ENCODE measurements around the gene CCDC27.

Gene CCDC27

DNA sequence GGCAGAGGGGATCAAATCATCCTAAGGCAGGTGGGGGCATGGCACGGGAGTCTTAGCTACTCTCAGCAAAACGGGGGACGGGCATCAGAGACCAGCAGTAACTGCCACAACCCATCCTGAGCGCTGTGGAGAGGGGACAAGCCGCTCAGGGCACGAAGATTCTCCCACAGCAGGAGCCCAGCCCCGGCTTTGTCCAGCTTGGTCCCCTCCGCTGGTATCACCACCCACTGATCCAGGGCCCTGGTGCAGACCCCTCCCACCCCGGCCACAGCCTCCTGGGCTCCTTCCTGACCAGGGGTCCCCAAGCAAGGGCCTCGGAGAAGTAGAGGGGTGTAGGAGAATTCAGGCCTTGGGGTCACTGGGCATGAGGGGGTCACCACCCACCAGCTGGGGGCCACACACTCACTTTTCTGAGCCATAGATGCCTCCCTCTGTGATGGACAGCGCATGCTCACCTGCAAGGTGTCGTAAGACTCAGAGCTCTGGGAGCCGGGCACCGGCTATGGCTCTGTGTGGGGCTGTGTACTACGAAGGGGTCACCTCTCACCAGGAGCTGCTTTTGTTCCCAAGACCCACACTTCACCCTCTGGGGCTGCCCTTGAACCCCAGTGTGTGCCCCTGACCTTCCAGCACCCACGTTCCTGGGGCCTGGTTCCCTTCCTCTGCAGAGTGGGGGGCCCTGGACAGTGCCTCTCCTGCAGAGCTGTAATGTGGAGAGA is 18.0 kb downstream of the CCDC27 start:
- no peak for ATAC-seq
- no peak for TF ChIP-seq ZNF70 (CRISPR knock-in tag; IDR thresholded peaks at IDR 0.05)

GRCh38 chr1:3771108-3772026 is 19.1 kb downstream of the CCDC27 start:
- TF ChIP-seq OSR1 (CRISPR knock-in tag; IDR thresholded peaks at IDR 0.05), result no peak
- TF ChIP-seq BACH2 (CRISPR knock-in tag; IDR thresholded peaks at IDR 0.05; ENCODE audit: borderline replicate concordance), result no peak
- no peak for TF ChIP-seq TOX (CRISPR knock-in tag; IDR thresholded peaks at IDR 0.05; ENCODE audit: borderline replicate concordance)
- no peak for TF ChIP-seq GLIS3 (CRISPR knock-in tag; IDR thresholded peaks at IDR 0.05)
- TF ChIP-seq PPARA (CRISPR knock-in tag; IDR thresholded peaks at IDR 0.05; ENCODE audit: borderline replicate concordance), result no peak
- TF ChIP-seq, protein P1, sequence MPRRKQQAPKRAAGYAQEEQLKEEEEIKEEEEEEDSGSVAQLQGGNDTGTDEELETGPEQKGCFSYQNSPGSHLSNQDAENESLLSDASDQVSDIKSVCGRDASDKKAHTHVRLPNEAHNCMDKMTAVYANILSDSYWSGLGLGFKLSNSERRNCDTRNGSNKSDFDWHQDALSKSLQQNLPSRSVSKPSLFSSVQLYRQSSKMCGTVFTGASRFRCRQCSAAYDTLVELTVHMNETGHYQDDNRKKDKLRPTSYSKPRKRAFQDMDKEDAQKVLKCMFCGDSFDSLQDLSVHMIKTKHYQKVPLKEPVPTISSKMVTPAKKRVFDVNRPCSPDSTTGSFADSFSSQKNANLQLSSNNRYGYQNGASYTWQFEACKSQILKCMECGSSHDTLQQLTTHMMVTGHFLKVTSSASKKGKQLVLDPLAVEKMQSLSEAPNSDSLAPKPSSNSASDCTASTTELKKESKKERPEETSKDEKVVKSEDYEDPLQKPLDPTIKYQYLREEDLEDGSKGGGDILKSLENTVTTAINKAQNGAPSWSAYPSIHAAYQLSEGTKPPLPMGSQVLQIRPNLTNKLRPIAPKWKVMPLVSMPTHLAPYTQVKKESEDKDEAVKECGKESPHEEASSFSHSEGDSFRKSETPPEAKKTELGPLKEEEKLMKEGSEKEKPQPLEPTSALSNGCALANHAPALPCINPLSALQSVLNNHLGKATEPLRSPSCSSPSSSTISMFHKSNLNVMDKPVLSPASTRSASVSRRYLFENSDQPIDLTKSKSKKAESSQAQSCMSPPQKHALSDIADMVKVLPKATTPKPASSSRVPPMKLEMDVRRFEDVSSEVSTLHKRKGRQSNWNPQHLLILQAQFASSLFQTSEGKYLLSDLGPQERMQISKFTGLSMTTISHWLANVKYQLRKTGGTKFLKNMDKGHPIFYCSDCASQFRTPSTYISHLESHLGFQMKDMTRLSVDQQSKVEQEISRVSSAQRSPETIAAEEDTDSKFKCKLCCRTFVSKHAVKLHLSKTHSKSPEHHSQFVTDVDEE (CRISPR knock-in tag; IDR thresholded peaks at IDR 0.05), result no peak
- no peak for TF ChIP-seq CSDC2 (CRISPR knock-in tag; IDR thresholded peaks at IDR 0.05)
- TF ChIP-seq, protein P2, sequence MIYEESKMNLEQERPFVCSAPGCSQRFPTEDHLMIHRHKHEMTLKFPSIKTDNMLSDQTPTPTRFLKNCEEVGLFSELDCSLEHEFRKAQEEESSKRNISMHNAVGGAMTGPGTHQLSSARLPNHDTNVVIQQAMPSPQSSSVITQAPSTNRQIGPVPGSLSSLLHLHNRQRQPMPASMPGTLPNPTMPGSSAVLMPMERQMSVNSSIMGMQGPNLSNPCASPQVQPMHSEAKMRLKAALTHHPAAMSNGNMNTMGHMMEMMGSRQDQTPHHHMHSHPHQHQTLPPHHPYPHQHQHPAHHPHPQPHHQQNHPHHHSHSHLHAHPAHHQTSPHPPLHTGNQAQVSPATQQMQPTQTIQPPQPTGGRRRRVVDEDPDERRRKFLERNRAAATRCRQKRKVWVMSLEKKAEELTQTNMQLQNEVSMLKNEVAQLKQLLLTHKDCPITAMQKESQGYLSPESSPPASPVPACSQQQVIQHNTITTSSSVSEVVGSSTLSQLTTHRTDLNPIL (CRISPR knock-in tag; IDR thresholded peaks at IDR 0.05; ENCODE audit: low read depth), result no peak
- no peak for TF ChIP-seq SNAI2 (CRISPR knock-in tag; IDR thresholded peaks at IDR 0.05)
- TF ChIP-seq ZFP30 (CRISPR knock-in tag; IDR thresholded peaks at IDR 0.05), result no peak
- TF ChIP-seq TCF4 (CRISPR knock-in tag; IDR thresholded peaks at IDR 0.05; ENCODE audit: borderline replicate concordance), result no peak
- no peak for ATAC-seq

- peak; percentile 76 for ATAC-seq
- no peak for TF ChIP-seq ZC3H10 (CRISPR knock-in tag; IDR thresholded peaks at IDR 0.05)
- no peak for TF ChIP-seq ZNF565 (CRISPR knock-in tag; conservative IDR thresholded peaks at IDR 0.05; ENCODE audit: low read depth)
- no peak for TF ChIP-seq BACH2 (CRISPR knock-in tag; IDR thresholded peaks at IDR 0.05; ENCODE audit: borderline replicate concordance)
- no peak for TF ChIP-seq TOX (CRISPR knock-in tag; IDR thresholded peaks at IDR 0.05; ENCODE audit: borderline replicate concordance)
- TF ChIP-seq GLIS3 (CRISPR knock-in tag; IDR thresholded peaks at IDR 0.05), result no peak
- no peak for TF ChIP-seq ZFP3 (CRISPR knock-in tag; IDR thresholded peaks at IDR 0.05)
- TF ChIP-seq CSDC2 (CRISPR knock-in tag; IDR thresholded peaks at IDR 0.05), result no peak
- no peak for TF ChIP-seq POU6F1 (CRISPR knock-in tag; IDR thresholded peaks at IDR 0.05; ENCODE audit: borderline replicate concordance, low read depth)
- TF ChIP-seq ZNF70 (CRISPR knock-in tag; IDR thresholded peaks at IDR 0.05), result no peak
- TF ChIP-seq, protein P2 (CRISPR knock-in tag; IDR thresholded peaks at IDR 0.05; ENCODE audit: low read depth), result no peak
- no peak for TF ChIP-seq TCF4 (CRISPR knock-in tag; IDR thresholded peaks at IDR 0.05; ENCODE audit: borderline replicate concordance)
- no peak for TF ChIP-seq ARNTL (CRISPR knock-in tag; IDR thresholded peaks at IDR 0.05; ENCODE audit: borderline replicate concordance, low read depth)
- TF ChIP-seq, protein P3, sequence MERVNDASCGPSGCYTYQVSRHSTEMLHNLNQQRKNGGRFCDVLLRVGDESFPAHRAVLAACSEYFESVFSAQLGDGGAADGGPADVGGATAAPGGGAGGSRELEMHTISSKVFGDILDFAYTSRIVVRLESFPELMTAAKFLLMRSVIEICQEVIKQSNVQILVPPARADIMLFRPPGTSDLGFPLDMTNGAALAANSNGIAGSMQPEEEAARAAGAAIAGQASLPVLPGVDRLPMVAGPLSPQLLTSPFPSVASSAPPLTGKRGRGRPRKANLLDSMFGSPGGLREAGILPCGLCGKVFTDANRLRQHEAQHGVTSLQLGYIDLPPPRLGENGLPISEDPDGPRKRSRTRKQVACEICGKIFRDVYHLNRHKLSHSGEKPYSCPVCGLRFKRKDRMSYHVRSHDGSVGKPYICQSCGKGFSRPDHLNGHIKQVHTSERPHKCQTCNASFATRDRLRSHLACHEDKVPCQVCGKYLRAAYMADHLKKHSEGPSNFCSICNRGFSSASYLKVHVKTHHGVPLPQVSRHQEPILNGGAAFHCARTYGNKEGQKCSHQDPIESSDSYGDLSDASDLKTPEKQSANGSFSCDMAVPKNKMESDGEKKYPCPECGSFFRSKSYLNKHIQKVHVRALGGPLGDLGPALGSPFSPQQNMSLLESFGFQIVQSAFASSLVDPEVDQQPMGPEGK (CRISPR knock-in tag; IDR thresholded peaks at IDR 0.05; ENCODE audit: borderline replicate concordance), result no peak
- no peak for TF ChIP-seq ESRRG (CRISPR knock-in tag; IDR thresholded peaks at IDR 0.05)
- TF ChIP-seq, protein P1 (CRISPR knock-in tag; IDR thresholded peaks at IDR 0.05), result no peak
- no peak for TF ChIP-seq PPARA (CRISPR knock-in tag; IDR thresholded peaks at IDR 0.05; ENCODE audit: borderline replicate concordance)
Observed at GRCh38 chr1:3772027-3772714, 19.9 kb downstream of the CCDC27 start.

Data from SK-N-SH treated with all-trans-retinoic acid at 6 μM for 48 hours (cell line).